ENCODE measurements around the gene SLC35F2.

SLC35F2 gene

DNA sequence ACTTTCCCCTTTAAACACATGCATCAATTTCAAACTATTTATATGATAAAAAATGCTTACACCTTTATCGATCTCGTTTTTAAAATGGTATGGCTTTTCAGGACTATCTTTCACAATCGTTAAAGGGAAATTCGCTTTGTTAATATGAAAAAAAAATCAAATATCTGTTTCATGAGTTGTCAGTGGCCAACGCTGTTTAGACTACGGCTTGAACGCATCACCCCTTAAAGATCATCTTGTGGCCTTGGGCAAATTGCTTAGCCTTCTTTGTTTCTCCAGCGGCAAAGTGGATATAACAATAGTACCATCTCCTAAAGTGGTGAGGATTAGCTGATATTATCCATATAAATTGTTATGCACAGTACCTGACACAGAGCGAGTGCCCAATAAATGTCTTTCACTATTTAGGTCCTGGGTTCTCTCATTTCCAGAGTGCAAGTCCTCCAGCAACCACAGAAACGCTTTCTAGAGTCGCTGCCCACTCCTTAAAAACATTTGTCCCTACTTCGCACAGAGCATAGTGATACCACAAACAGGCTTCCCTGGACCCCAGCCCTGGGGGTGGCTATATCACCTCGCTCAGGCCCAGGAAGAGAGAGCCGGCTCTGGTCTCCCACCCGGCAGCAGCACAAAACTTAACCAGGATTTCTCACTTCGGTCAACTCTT lies 904 bp downstream of the SLC35F2 start:
- Histone ChIP-seq H3K9ac (ENCODE audit: low read depth, low read length, poor library complexity, severe bottlenecking) (no peak overlapping the region), H3K9me3 (ENCODE audit: insufficient read depth, low read depth, low read length) (no peaks in the 10 kb centered on the region), H3K4me2 (ENCODE audit: low read depth, low read length, poor library complexity, severe bottlenecking) (no peak overlapping the region), H3K27me3 (ENCODE audit: insufficient read depth, low read length, poor library complexity, severe bottlenecking) (no peaks in the 10 kb centered on the region), H3K4me1 (ENCODE audit: insufficient read depth, low read length, poor library complexity, severe bottlenecking) (no peaks in the 10 kb centered on the region), H3K79me2 (ENCODE audit: insufficient read depth, low read length) (no peaks in the 10 kb centered on the region), H3F3A (ENCODE audit: low read depth) (no peaks in the 10 kb centered on the region), H3K4me3 (ENCODE audit: low read length, poor library complexity, severe bottlenecking) (no peak overlapping the region), H3K9me2 (replicated peaks; ENCODE audit: low read depth, low read length) (no peaks in the 10 kb centered on the region), H4K20me1 (ENCODE audit: insufficient read depth, low read length, poor library complexity, severe bottlenecking) (no peaks in the 10 kb centered on the region), H2AFZ (ENCODE audit: low read length) (no peak overlapping the region), H3K36me3 (ENCODE audit: insufficient read depth, low read length) (no peaks in the 10 kb centered on the region)
- TF ChIP-seq, protein P1, sequence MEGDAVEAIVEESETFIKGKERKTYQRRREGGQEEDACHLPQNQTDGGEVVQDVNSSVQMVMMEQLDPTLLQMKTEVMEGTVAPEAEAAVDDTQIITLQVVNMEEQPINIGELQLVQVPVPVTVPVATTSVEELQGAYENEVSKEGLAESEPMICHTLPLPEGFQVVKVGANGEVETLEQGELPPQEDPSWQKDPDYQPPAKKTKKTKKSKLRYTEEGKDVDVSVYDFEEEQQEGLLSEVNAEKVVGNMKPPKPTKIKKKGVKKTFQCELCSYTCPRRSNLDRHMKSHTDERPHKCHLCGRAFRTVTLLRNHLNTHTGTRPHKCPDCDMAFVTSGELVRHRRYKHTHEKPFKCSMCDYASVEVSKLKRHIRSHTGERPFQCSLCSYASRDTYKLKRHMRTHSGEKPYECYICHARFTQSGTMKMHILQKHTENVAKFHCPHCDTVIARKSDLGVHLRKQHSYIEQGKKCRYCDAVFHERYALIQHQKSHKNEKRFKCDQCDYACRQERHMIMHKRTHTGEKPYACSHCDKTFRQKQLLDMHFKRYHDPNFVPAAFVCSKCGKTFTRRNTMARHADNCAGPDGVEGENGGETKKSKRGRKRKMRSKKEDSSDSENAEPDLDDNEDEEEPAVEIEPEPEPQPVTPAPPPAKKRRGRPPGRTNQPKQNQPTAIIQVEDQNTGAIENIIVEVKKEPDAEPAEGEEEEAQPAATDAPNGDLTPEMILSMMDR (conservative IDR thresholded peaks at IDR 0.05; ENCODE audit: low read length) = no peak
- TF ChIP-seq EZH2phosphoT487 (IDR thresholded peaks at IDR 0.05; ENCODE audit: borderline replicate concordance) = no peak

DNA sequence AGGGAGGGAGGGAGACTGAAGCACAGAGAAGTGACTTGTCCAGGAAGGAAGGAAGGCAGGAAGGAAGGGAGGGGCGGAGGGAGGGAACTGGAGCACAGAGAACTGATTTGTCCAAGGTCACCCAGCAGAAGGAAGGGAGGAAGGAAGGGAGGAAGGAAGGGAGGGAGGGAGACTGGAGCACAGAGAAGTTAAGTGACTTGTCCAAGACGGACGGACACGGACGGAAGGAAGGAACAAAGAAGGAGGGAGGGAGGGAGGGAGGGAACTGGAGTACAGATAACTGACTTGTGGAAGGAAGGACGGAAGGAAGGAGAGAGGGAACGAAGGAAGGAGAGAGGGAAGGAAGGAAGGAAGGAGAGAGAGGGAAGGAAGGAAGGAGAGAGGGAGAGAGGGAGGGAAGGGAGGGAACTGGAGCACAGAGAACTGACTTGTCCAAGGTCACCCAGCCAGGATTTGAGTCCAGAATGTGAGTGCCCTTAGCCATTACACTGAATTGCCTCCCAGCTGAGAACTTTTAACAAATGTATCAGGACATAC lies 1.5 kb downstream of the SLC35F2 start:
- Histone ChIP-seq H3K9me3 (ENCODE audit: insufficient read depth, low read depth, low read length) (no peaks in the 10 kb centered on the region), H4K20me1 (ENCODE audit: insufficient read depth, low read length, poor library complexity, severe bottlenecking) (no peaks in the 10 kb centered on the region), H3K9me2 (replicated peaks; ENCODE audit: low read depth, low read length) (no peaks in the 10 kb centered on the region), H3K36me3 (ENCODE audit: insufficient read depth, low read length) (no peaks in the 10 kb centered on the region), H3K4me3 (ENCODE audit: low read length, poor library complexity, severe bottlenecking) (no peak overlapping the region), H3K9ac (ENCODE audit: low read depth, low read length, poor library complexity, severe bottlenecking) (no peak overlapping the region), H3F3A (ENCODE audit: low read depth) (no peaks in the 10 kb centered on the region), H3K27me3 (ENCODE audit: insufficient read depth, low read length, poor library complexity, severe bottlenecking) (no peaks in the 10 kb centered on the region), H2AFZ (ENCODE audit: low read length) (no peak overlapping the region), H3K79me2 (ENCODE audit: insufficient read depth, low read length) (no peaks in the 10 kb centered on the region), H3K4me2 (ENCODE audit: low read depth, low read length, poor library complexity, severe bottlenecking) (no peak overlapping the region), H3K4me1 (ENCODE audit: insufficient read depth, low read length, poor library complexity, severe bottlenecking) (no peaks in the 10 kb centered on the region)
- no peak for TF ChIP-seq EZH2phosphoT487 (IDR thresholded peaks at IDR 0.05; ENCODE audit: borderline replicate concordance)
- TF ChIP-seq, protein P1 (conservative IDR thresholded peaks at IDR 0.05; ENCODE audit: low read length) = no peak

DNA sequence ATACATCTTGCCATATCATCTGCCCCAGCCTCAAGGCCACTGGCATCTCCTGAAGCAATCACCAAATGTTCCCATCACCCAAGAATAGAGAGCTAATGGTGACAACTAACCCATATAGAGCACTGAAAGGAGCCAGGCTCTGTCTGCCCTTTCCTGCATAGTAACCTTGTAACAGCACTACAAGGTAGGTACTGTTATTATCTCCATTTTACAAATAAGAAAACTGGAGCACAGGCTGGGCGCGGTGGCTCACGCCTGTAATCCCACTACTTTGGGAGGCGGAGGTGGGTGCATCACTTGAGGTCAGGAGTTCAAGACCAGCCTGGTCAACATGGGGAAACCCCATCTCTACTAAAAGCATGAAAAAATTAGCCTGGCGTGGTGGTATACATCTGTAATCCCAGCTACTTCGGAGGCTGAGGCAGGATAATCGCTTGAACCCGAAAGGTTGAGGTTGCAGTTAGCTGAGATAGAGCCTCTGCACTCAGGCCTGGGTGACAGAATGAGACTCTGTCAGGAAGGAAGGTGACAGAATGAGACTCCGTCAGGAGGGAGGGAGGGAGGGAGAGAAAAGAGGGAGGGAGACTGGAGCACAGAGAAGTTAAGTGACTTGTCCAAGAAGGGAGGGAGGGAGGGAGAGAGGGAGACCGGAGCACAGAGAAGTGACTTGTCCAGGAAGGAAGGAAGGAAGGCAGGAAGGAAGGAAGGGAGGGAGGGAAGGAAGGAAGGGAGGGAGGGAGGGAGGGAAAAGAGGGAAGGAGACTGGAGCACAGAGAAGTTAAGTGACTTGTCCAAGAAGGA lies 2.2 kb downstream of the SLC35F2 start:
- Histone ChIP-seq H3K27me3 (ENCODE audit: insufficient read depth, low read length, poor library complexity, severe bottlenecking) (no peaks in the 10 kb centered on the region), H3K4me2 (ENCODE audit: low read depth, low read length, poor library complexity, severe bottlenecking) (no peak overlapping the region), H3K9me3 (ENCODE audit: insufficient read depth, low read depth, low read length) (no peaks in the 10 kb centered on the region), H3K4me1 (ENCODE audit: insufficient read depth, low read length, poor library complexity, severe bottlenecking) (no peaks in the 10 kb centered on the region), H3K9ac (ENCODE audit: low read depth, low read length, poor library complexity, severe bottlenecking) (no peak overlapping the region), H3K79me2 (ENCODE audit: insufficient read depth, low read length) (no peaks in the 10 kb centered on the region), H3F3A (ENCODE audit: low read depth) (no peaks in the 10 kb centered on the region), H3K36me3 (ENCODE audit: insufficient read depth, low read length) (no peaks in the 10 kb centered on the region), H2AFZ (ENCODE audit: low read length) (no peak overlapping the region), H3K9me2 (replicated peaks; ENCODE audit: low read depth, low read length) (no peaks in the 10 kb centered on the region), H4K20me1 (ENCODE audit: insufficient read depth, low read length, poor library complexity, severe bottlenecking) (no peaks in the 10 kb centered on the region), H3K4me3 (ENCODE audit: low read length, poor library complexity, severe bottlenecking) (no peak overlapping the region)
- TF ChIP-seq, protein P1 (conservative IDR thresholded peaks at IDR 0.05; ENCODE audit: low read length) = no peak
- no peak for TF ChIP-seq EZH2phosphoT487 (IDR thresholded peaks at IDR 0.05; ENCODE audit: borderline replicate concordance)

Measured in Loucy (cell line).